Hypothalamus (tissue), 51 donors: ENCODE data around the gene MARCOL.
A peak's percentile ranks its signal among the peaks of the same experiment; 100 is the strongest.
"Not testable (repeated sequence)": the region's sequence is repeated elsewhere in the genome, so short reads cannot be mapped to it uniquely, and the experiment has no call there.

Source experiments
- DNase-seq, 51 donors: peaks; one replicate each; lab custom pipeline; 2025; lab: John Stamatoyannopoulos, UW

The MARCOL gene

DNA sequence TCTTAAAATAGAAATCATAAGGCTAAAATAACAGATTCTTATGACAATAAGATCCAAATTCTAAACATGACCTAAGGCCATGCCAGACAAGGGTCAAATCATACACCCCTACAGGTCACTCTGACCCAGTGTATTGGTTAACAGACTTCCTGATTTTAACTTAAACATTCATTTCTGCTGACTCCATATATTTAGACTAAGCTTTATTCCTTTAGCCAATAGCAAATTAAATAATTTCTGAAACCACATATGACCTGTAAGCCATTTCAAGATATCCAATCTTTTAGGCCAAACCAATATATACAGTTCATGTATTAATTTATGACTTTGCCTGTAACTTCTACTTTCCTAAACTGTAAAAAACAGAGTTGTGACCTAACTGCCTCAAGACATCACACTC is 22.9 kb downstream of the MARCOL start:
- DNase-seq = no peak

DNA sequence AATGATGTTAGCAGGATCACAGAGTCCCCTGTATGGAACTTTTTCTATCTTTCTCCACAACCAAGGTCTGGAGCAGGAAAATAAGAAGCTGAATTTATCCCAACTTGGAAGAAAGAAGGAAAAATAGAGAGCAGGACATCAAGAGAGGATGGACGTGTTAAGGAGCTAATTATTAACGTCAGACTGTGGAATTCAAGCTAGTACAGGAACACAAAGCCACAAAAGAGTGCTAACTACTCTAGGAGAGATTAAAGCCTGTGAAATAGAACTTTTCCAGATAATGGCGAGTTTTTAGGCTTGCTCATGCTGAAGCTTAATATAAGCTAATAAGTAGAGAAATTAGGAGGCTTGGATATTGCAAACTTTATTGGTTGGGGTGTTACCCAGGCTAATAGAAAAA is 29.6 kb downstream of the MARCOL start:
- no peak for DNase-seq

DNA sequence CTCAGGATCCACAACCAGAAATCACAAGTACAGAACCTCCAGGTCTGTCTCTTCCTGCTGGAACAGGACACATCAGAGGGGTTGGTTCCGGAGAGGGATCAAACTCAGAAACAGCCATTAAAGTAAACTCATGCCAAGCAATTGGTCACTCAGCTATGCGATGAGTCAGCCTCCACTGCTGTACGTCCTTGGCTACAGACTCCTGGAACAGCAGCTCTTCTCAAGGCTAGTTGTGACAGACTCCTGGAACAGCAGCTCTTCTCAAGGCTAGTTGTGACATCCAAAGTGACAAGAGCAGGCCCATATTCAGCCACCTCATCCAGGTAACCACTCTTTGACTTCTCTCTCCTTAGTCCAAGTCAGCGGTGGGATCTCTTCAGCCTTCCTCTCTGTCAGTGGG is 30.2 kb downstream of the MARCOL start, which contains the start of gene SPINK13:
SPINK13 (plus strand) TSS at position 229 of the 400 bp plus-strand sequence. CDS start 1,279 bp downstream, outside the sequence.
- DNase-seq = no peak

DNA sequence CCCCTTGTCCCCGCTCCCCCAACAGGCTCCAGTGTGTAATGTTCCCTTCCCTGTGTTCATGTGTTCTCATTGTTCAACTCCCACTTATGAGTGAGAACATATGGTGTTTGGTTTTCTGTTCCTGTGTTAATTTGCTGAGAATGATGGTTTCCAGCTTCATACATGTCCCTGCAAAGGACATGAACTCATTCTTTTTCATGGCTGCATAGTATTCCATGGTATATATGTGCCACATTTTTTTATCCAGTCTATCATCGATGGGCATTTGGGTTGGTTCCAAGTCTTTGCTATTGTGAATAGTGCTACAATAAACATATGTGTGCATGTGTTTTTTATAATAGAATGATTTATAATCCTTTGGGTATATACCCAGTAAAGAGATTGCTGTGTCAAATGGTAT is 36.8 kb downstream of the MARCOL start:
- DNase-seq = not testable (repeated sequence)

DNA sequence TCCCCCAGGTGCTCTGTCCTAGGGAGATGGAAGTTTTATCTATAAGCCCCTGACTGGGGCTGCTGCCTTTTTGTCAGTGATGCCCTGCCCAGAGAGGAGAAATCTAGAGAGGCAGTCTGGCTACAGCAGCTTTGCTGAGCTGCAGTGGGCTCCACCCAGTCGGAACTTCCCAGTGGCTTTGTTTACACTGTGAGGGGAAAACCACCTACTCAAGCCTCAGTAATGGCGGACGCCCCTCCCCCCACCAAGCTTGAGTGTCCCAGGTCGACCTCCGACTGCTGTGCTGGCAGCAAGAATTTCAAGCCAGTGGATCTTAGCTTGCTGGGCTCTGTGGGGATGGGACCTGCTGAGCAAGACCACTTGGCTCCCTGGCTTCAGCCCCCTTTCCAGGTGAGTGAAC is 42.6 kb downstream of the MARCOL start:
- not testable (repeated sequence) for DNase-seq

DNA sequence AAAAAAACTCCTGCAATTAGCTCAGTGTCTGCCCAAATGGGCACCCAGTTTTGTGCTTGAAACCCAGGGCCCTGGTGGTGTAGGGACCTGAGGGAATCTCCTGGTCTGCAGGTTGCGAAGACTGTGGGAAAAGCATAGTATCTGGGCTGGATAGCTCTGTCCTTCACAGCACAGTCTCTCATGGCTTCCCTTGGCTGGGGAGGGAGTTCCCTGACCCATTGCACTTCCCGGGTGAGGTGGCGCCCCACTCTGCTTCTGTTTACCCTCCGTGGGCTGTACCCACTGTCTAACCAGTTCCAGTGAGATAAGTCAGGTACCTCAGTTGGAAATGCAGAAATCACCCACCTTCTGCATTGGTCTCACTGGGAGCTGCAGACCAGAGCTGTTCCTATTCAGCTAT is 43.0 kb downstream of the MARCOL start:
- not testable (repeated sequence) for DNase-seq

DNA sequence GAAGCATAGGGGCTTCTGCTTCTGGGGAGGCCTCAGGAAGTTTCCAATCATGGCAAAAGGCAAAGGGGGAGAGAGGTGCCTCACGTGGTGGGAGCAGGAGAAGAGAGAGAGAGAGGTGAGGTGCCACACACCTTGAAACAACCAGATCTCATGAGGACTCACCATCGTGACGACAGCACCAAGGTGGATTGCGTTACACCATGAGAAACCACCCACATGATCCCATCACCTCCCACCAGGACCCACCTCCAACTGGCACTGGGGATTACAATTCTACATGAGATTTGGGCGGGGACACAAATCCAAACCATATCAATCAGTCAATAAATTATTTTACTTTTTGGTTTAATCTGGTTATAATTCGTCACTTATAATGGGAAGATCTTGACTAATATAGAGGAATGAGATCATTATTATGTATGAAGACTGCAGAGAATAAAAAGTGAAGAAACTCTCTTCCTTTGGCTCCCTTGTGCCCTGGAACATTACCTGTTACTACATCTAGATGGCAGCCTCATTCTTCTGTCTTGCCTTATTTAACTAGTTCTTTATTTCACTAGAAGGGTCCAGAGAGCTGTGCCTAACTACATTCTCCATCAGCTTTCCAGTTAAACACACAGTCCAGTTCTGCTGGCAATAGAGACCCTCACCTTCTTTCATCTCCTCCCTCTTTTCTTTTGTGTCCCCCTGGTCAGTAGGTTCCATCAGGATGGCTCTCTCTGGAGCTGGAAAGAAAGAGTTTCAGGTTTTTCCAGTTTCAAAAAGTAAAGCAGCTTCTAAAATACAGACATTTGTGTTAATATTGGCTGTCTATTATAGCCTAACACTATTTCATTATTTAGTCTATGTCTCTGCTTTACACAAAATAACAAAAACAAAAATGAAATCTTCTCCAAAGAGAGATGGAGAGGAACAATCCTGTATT is 52.2 kb downstream of the MARCOL start:
- peak in 2 of 51 donors; percentile 6 to 20 for DNase-seq
